K562 (cell line): Measurements from ENCODE around the gene NEDD8. TPM values are rescaled to one million over a fixed set of nuclear protein-coding genes. Genes with fewer than 3 reads are reported as not detected.

Experiments
- ATAC-seq: fragments of 200-7000 bp; cut with Tn5 transposase; 3 replicates; pipeline ENCODE4 v1.9.1; 2020; ENCODE audit warnings: moderate library complexity
- BruUV-seq: library from RNA; stranded (reverse); fragments of 400-500 nt; replicated peaks from 2 replicates; lab custom pipeline; 2021; lab: Mats Ljungman, UMichigan
- CTCF ChIA-PET: fragments of 300-600 bp; formaldehyde crosslinking; extraction: SDS; loops from one replicate; lab custom pipeline; 2021; ENCODE audit warnings: low intra/inter-chr PET ratio; lab: Yijun Ruan, JAX
- POLR2A ChIA-PET: fragments of 300-600, 350-650 bp; sonication (Branson Sonifier 250); formaldehyde crosslinking; extraction: SDS; loops from one replicate; lab custom pipeline; 2021; ENCODE audit warnings: antibody characterized with exemption, inconsistent platforms; lab: Yijun Ruan, JAX
- DNase-seq, 4 experiments: peaks; one replicate each; pipeline versions ENCODE4 v3.0.0 to v3.0.0-alpha.2; 2011 to 2018; ENCODE audit warnings: low spot score in 3 of 4, mixed read lengths in 3 of 4; ENCODE audit errors: extremely low read depth in 1 of 4
- FAIRE-seq: peaks from 2 replicates; lab custom pipeline; 2011; peaks lifted over from hg19 to GRCh38; lab: Jason Lieb, UNC
- H2AFZ ChIP-seq: 2 replicates; pipeline ENCODE4 v1.6.0; 2011; ENCODE audit warnings: low read depth, low read length, control low read depth, inconsistent platforms
- H3K27ac ChIP-seq: fragments of 200-600 bp; 3 replicates; pipeline ENCODE4 v1.8.0; 2011; ENCODE audit warnings: low read depth, mild to moderate bottlenecking, control low read depth, inconsistent platforms, low read length, moderate library complexity, mixed read lengths; ENCODE audit errors: extremely low read depth
- H3K27me3 ChIP-seq, 2 experiments: fragments of 300-600 bp in 1 of 2; 2 replicates in 1 of 2; 3 replicates in 1 of 2; pipeline versions ENCODE4 v1.6.0 to v1.8.0; 2011; ENCODE audit warnings: inconsistent platforms in 2 of 2, low read length in 2 of 2, mild to moderate bottlenecking in 1 of 2, mixed read lengths in 1 of 2, moderate library complexity in 1 of 2; ENCODE audit not compliant: control insufficient read depth in 2 of 2, insufficient read depth in 2 of 2
- H3K36me3 ChIP-seq: fragments of 300-600 bp; 3 replicates; pipeline ENCODE4 v1.8.0; 2011; ENCODE audit warnings: mild to moderate bottlenecking, low read length, inconsistent platforms; ENCODE audit not compliant: control insufficient read depth, insufficient read depth
- H3K4me1 ChIP-seq, 2 experiments: fragments of 200-600 bp in 1 of 2; replicated peaks in 1 of 2; 2 replicates in 1 of 2; 3 replicates in 1 of 2; pipeline versions ENCODE4 v1.5.1 to v1.8.0; 2011; ENCODE audit warnings: inconsistent platforms in 2 of 2, low read length in 2 of 2, mild to moderate bottlenecking in 1 of 2, mixed read lengths in 1 of 2, moderate library complexity in 1 of 2; ENCODE audit not compliant: control insufficient read depth in 2 of 2, insufficient read depth in 2 of 2
- H3K4me2 ChIP-seq: 2 replicates; pipeline ENCODE4 v1.6.1; 2011; ENCODE audit warnings: low read length, control low read depth, inconsistent platforms, mixed read lengths; ENCODE audit not compliant: insufficient read depth
- H3K4me3 ChIP-seq: fragments of 200-600 bp; sonication (generic), shearing (Covaris generic); 2 replicates; pipeline ENCODE4 v1.5.1; 2016; ENCODE audit warnings: control low read depth, inconsistent platforms
- H3K79me2 ChIP-seq: fragments of 200-600 bp; 3 replicates; pipeline ENCODE4 v1.8.0; 2011; ENCODE audit warnings: low read length, inconsistent platforms; ENCODE audit not compliant: control insufficient read depth, insufficient read depth
- H3K9ac ChIP-seq, 2 experiments: 2 replicates each; pipeline versions ENCODE4 v1.6.0 to v1.6.1; 2011; ENCODE audit warnings: low read depth in 2 of 2, low read length in 2 of 2, control low read depth in 1 of 2, inconsistent platforms in 1 of 2, mild to moderate bottlenecking in 1 of 2, mixed read lengths in 1 of 2; ENCODE audit not compliant: insufficient read depth in 1 of 2
- H3K9me1 ChIP-seq: one replicate; pipeline ENCODE4 v1.6.0; 2011; ENCODE audit warnings: inconsistent platforms, mild to moderate bottlenecking, low read length, moderate library complexity; ENCODE audit not compliant: control insufficient read depth, insufficient read depth
- H3K9me3 ChIP-seq: replicated peaks from 2 replicates; pipeline ENCODE4 v1.5.1; 2011; ENCODE audit warnings: low read depth, low read length, inconsistent platforms; ENCODE audit not compliant: control insufficient read depth, insufficient read depth
- H4K20me1 ChIP-seq: replicated peaks from 2 replicates; pipeline ENCODE4 v1.6.1; 2011; ENCODE audit warnings: low read length, inconsistent platforms, mixed read lengths; ENCODE audit not compliant: control insufficient read depth, insufficient read depth
- BDP1 ChIP-seq: IDR thresholded peaks from 3 replicates; pipeline ENCODE4 v1.6.1; 2011; ENCODE audit not compliant: insufficient read length, insufficient read depth
- BRD9 ChIP-seq: fragments of 450-650 bp; IDR thresholded peaks from 2 replicates; pipeline ENCODE4 v1.6.1; 2018; ENCODE audit warnings: low read depth; ENCODE audit not compliant: partially characterized antibody
- CAMTA2 ChIP-seq: fragments of 250-450 bp; sonication (Bioruptor Pico); conservative IDR thresholded peaks from 2 replicates; pipeline ENCODE4 v1.5.1; 2022
- DNMT1 ChIP-seq: fragments of 450-650 bp; IDR thresholded peaks from 2 replicates; pipeline ENCODE4 v1.6.1; 2016; ENCODE audit warnings: antibody characterized with exemption, mild to moderate bottlenecking
- E2F3 ChIP-seq: fragments of 250-450 bp; sonication (Bioruptor Pico); IDR thresholded peaks from 2 replicates; pipeline ENCODE4 v1.4.0; 2020; ENCODE audit warnings: mild to moderate bottlenecking
- FOXK2 ChIP-seq, 2 experiments: fragments of 450-650 bp; IDR thresholded peaks in 1 of 2; conservative IDR thresholded peaks in 1 of 2; 2 replicates each; pipeline ENCODE4 v1.6.1; 2016; ENCODE audit warnings: low read depth in 2 of 2, mild to moderate bottlenecking in 1 of 2
- FUS ChIP-seq: fragments of 200-400 bp; formaldehyde crosslinking; optimal IDR thresholded peaks from 2 replicates; pipeline ENCODE3; 2017; ENCODE audit warnings: low read depth, low read length
- HDAC8 ChIP-seq: fragments of 450-650 bp; IDR thresholded peaks from 2 replicates; pipeline ENCODE4 v1.6.1; 2016; ENCODE audit warnings: mild to moderate bottlenecking, missing genetic modification characterization, moderate library complexity, missing compliant biosample characterization
- HNRNPLL ChIP-seq: fragments of 200-400 bp; formaldehyde crosslinking; IDR thresholded peaks from 2 replicates; pipeline ENCODE4 v1.6.1; 2017; ENCODE audit warnings: low read length, low read depth, mild to moderate bottlenecking; ENCODE audit not compliant: poor library complexity, severe bottlenecking
- L3MBTL2 ChIP-seq: fragments of 450-650 bp; IDR thresholded peaks from 2 replicates; pipeline ENCODE4 v1.6.1; 2016; ENCODE audit warnings: mild to moderate bottlenecking, moderate library complexity
- RCOR1 ChIP-seq, 2 experiments: IDR thresholded peaks; 2 replicates each; pipeline ENCODE4 v1.6.1; 2012; ENCODE audit warnings: low read depth in 2 of 2, low read length in 2 of 2, borderline replicate concordance in 1 of 2, improper control_type of control experiment in 1 of 2
- U2AF2 ChIP-seq: fragments of 200-400 bp; formaldehyde crosslinking; optimal IDR thresholded peaks from 2 replicates; pipeline ENCODE3; 2017; ENCODE audit warnings: low read depth, mild to moderate bottlenecking, low read length
- XRCC5 ChIP-seq: fragments of 200-400 bp; formaldehyde crosslinking; IDR thresholded peaks from 2 replicates; pipeline ENCODE4 v1.6.1; 2017; ENCODE audit warnings: low read depth, mild to moderate bottlenecking, low read length
- ZFP30 ChIP-seq: fragments of 250-450 bp; sonication (Bioruptor Pico); IDR thresholded peaks from 2 replicates; pipeline ENCODE4 v1.8.0; 2022; ENCODE audit warnings: moderate library complexity, mild to moderate bottlenecking, inconsistent platforms, borderline replicate concordance
- ZFPM2 ChIP-seq: fragments of 250-450 bp; sonication (Bioruptor Pico); IDR thresholded peaks from 2 replicates; pipeline ENCODE4 v1.5.1; 2022; ENCODE audit warnings: mild to moderate bottlenecking
- ZNF79 ChIP-seq: fragments of 250-450 bp; sonication (Bioruptor Pico); IDR thresholded peaks from 2 replicates; pipeline ENCODE4 v1.4.0; 2020; ENCODE audit warnings: low read depth, mild to moderate bottlenecking, moderate library complexity
- WGBS: fragments of 100-300 bp; shearing (Covaris generic); methylation state at CpG from one replicate; pipeline ENCODE4 v1.1.6; 2016; ENCODE audit warnings: low coverage, mixed read lengths; ENCODE audit not compliant: insufficient coverage; ENCODE audit errors: missing lambda C conversion rate; 5-methylcytosine and 5-hydroxymethylcytosine counted together
- in situ Hi-C: fragments of 300-500 bp; cut with MboI; formaldehyde crosslinking; loops from 4 replicates; pipeline ENCODE4 v1.15.0; 2018; ENCODE audit warnings: inconsistent platforms, mixed read lengths
- intact Hi-C: fragments of 100-400 bp; cut with micrococcal nuclease; formaldehyde crosslinking; loops from 2 replicates; pipeline ENCODE4 v1.14.2; 2022
- polyA plus RNA-seq, 8 experiments: library from polyadenylated mRNA; depleted of rRNA in 4 of 8; stranded (reverse) in 5 of 8; unstranded in 3 of 8; fragments of >200 nt; fragmentation: Nextera tagmentation in 2 of 8; fragmentation: Illumina TruSeq in 1 of 8; extraction: Ambion mirVana in 2 of 8; extraction: Trizol in 1 of 8; gene quantifications; 2 replicates each; pipeline versions ENCODE4 v1.2.1 to v1.2.3, GENCODE V29; 2011 to 2014; ENCODE audit warnings: inconsistent platforms in 1 of 8, missing spikeins in 1 of 8
- total RNA-seq, 7 experiments: library from RNA; depleted of rRNA in 6 of 7; stranded (reverse); fragments of >200 nt in 6 of 7; fragmentation: Illumina TruSeq in 2 of 7; extraction: Trizol in 2 of 7; gene quantifications; 2 replicates each; pipeline versions ENCODE4 v1.2.1 to v1.2.3, GENCODE V29; 2011 to 2021; ENCODE audit warnings: low replicate concordance in 1 of 7
- TF ChIP-seq, protein P1 (sequence below): fragments of 250-450 bp; sonication (Bioruptor Pico); IDR thresholded peaks from 2 replicates; pipeline ENCODE4 v1.8.0; 2021; ENCODE audit warnings: borderline replicate concordance, mild to moderate bottlenecking, moderate library complexity; ENCODE audit not compliant: poor library complexity, severe bottlenecking
- TF ChIP-seq, protein P2 (sequence below): fragments of 450-650 bp; formaldehyde crosslinking; IDR thresholded peaks from 2 replicates; pipeline ENCODE4 v1.4.0; 2022; ENCODE audit warnings: mild to moderate bottlenecking, moderate library complexity
- TF ChIP-seq, protein P3 (sequence below): fragments of 250-450 bp; sonication (Bioruptor Pico); IDR thresholded peaks from 2 replicates; pipeline ENCODE4 v1.5.0; 2020; ENCODE audit warnings: mild to moderate bottlenecking

NEDD8 gene
- total and polyA plus RNA-seq, 9 of the 15 experiments (the other 6 are each of a cell fraction or from before 2014, with no cell fraction given), result 142 to 691 (median 260) TPM

DNA sequence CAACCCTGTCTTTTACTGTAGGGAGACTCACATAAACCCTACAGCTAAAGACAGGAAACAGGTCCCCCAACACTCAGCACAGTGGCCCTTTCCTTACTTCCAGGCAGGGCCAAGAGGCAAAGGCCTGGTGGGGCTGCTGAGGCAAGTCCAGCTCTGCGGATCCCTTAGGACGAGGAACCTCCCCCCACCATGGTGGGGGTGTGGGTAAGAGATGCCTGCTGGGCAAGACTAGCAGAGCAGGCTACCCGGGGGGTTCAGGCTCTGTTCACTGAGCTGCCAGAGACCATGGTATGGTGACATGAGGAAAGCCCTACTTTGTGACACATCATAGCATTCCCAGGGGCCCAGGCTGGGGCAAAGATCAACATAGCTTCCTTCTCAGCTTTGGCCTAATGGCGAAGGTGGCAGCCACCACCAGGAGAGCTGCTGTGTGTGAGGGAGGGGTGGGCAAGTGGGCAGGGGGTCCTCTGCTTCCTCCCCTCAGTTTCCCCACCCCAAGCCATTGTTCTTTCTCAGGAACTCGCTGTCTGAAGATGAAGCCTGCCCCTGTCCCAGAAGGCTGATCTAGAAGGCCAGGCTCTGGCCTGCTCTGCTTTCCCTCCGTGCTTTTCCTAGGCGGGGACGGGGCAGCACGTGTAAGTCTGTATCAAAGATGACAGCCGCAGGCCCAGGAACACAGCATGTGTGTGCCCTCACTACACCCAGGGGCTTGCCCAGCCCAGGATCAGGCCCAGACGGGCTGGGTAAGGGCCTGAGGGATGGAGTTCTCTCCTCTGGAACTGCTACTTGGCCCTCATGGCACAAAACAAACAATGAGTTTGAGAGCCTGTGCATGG lies 20.3 kb upstream of the NEDD8 start (continued):
- TF ChIP-seq RCOR1 (IDR thresholded peaks at IDR 0.05; ENCODE audit: borderline replicate concordance in 1 of 2, low read depth in 2 of 2, low read length in 2 of 2) (no peak), FUS (no peak), HDAC8 (no peak), ZFPM2 (CRISPR knock-in tag) (no peak), ZFP30 (CRISPR knock-in tag) (no peak), U2AF2 (no peak)
- TF ChIP-seq, protein P1, sequence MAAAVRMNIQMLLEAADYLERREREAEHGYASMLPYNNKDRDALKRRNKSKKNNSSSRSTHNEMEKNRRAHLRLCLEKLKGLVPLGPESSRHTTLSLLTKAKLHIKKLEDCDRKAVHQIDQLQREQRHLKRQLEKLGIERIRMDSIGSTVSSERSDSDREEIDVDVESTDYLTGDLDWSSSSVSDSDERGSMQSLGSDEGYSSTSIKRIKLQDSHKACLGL, result no peak

DNA sequence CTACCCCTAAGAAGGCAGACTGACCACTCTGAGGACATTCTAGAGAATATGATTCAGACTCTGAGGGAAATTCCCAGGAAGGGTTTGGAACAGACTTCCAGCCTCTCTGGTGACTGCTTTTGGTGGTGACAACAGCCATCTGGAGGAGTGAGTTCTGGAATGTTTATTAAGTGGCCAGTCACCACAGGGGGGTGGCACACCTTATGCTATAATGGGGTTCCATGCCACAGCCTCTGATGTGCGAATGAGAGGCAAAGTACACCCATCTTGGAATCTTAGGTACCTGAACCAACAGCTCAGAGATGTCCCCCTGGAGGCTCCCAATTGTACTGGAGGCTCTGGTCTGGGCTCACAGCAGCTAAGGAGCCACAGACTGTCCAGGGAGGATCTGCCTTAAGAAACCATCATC lies 19.7 kb upstream of the NEDD8 start:
- ChIA-PET CTCF (no interaction called here), POLR2A (interaction anchor here (2.0 kb wide), 1 partner anchor 9 kb away, joined by 10 read pairs; the partner anchor contains the start of gene TINF2)
- DNase-seq (no peak), FAIRE-seq (no peak), ATAC-seq (no peak)
- no peak overlapping the region for H3K27ac ChIP-seq
- no peak overlapping the region for H2AFZ ChIP-seq
- H3K79me2 ChIP-seq, result no peaks in the 10 kb centered on the region
- in situ Hi-C loops, result no loop called here
- 85% methylated on average over 1 of the region's 1 CpG for WGBS
- no peaks in the 10 kb centered on the region for H3K27me3 ChIP-seq
- no peaks in the 10 kb centered on the region for H3K9me3 ChIP-seq
- no peak overlapping the region for H3K4me3 ChIP-seq
- H3K4me2 ChIP-seq, result no peak overlapping the region
- no peaks in the 10 kb centered on the region for H4K20me1 ChIP-seq
- no peak overlapping the region for H3K9ac ChIP-seq
- TF ChIP-seq, protein P2, sequence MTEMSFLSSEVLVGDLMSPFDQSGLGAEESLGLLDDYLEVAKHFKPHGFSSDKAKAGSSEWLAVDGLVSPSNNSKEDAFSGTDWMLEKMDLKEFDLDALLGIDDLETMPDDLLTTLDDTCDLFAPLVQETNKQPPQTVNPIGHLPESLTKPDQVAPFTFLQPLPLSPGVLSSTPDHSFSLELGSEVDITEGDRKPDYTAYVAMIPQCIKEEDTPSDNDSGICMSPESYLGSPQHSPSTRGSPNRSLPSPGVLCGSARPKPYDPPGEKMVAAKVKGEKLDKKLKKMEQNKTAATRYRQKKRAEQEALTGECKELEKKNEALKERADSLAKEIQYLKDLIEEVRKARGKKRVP (CRISPR knock-in tag), result no peak
- TF ChIP-seq ZNF79 (CRISPR knock-in tag), result no peak
- no peak for TF ChIP-seq L3MBTL2
- no peak for TF ChIP-seq BRD9
- TF ChIP-seq BDP1, result no peak
- no peak for TF ChIP-seq HNRNPLL
- TF ChIP-seq E2F3 (CRISPR knock-in tag), result no peak
- no peak for TF ChIP-seq DNMT1
- TF ChIP-seq CAMTA2 (CRISPR knock-in tag), result no peak
- TF ChIP-seq, protein P3, sequence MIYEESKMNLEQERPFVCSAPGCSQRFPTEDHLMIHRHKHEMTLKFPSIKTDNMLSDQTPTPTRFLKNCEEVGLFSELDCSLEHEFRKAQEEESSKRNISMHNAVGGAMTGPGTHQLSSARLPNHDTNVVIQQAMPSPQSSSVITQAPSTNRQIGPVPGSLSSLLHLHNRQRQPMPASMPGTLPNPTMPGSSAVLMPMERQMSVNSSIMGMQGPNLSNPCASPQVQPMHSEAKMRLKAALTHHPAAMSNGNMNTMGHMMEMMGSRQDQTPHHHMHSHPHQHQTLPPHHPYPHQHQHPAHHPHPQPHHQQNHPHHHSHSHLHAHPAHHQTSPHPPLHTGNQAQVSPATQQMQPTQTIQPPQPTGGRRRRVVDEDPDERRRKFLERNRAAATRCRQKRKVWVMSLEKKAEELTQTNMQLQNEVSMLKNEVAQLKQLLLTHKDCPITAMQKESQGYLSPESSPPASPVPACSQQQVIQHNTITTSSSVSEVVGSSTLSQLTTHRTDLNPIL (CRISPR knock-in tag), result no peak
- no peak for TF ChIP-seq XRCC5
- TF ChIP-seq FOXK2 (conservative IDR thresholded peaks at IDR 0.05 in 1 of 2, IDR thresholded peaks at IDR 0.05 in 1 of 2; ENCODE audit: low read depth in 2 of 2), result no peak
- BruUV-seq, result no TSS peak
- H3K9me1 ChIP-seq, result no peaks in the 10 kb centered on the region
- intact Hi-C loops, result no loop called here
- H3K36me3 ChIP-seq, result no peaks in the 10 kb centered on the region; the same call in 1 of the 3 replicates
- peaks cover 15 to 24% of the 10 kb centered on the region in 2 experiments; a peak in 4 of 5 replicates for H3K4me1 ChIP-seq
